H1 (cell line): ENCODE data around the gene PLCB4. TPM values are rescaled to one million over a fixed set of nuclear protein-coding genes. Genes with fewer than 3 reads are reported as not detected.

Experiments used
- CTCF ChIA-PET: fragments of 300-600 bp; sonication (Branson Sonifier 250); formaldehyde crosslinking; loops from one replicate; lab custom pipeline; 2021; ENCODE audit not compliant: partially characterized antibody; lab: Charles Lee
- POLR2A ChIA-PET: fragments of 300-600 bp; sonication (Branson Sonifier 250); formaldehyde crosslinking; loops from one replicate; lab custom pipeline; 2021; ENCODE audit warnings: inconsistent platforms; ENCODE audit not compliant: partially characterized antibody; lab: Charles Lee
- DNase-seq, 2 experiments: peaks; one replicate each; pipeline versions ENCODE4 v3.0.0 to v3.0.0-alpha.2; 2010 to 2022; ENCODE audit warnings: low spot score in 2 of 2, low read depth in 1 of 2, mixed read lengths in 1 of 2
- FAIRE-seq: peaks from 2 replicates; lab custom pipeline; 2011; peaks lifted over from hg19 to GRCh38; lab: Jason Lieb, UNC
- H2AFZ ChIP-seq: 2 replicates; pipeline ENCODE4 v1.8.1; 2012; ENCODE audit warnings: low read length, inconsistent platforms
- H2AK5ac ChIP-seq: 2 replicates; pipeline ENCODE4 v1.6.1; 2013; ENCODE audit warnings: low read depth, low read length
- H2BK120ac ChIP-seq: replicated peaks from 2 replicates; pipeline ENCODE3; 2013; ENCODE audit warnings: low read depth, low read length, inconsistent platforms
- H2BK12ac ChIP-seq: 2 replicates; pipeline ENCODE4 v1.6.1; 2013; ENCODE audit warnings: low read depth, low read length
- H2BK15ac ChIP-seq: 2 replicates; pipeline ENCODE4 v1.6.1; 2013; ENCODE audit warnings: low read length
- H2BK20ac ChIP-seq: 2 replicates; pipeline ENCODE4 v1.6.1; 2013; ENCODE audit warnings: low read length
- H2BK5ac ChIP-seq: 2 replicates; pipeline ENCODE4 v1.6.1; 2013; ENCODE audit warnings: low read depth, low read length
- H3K14ac ChIP-seq: 2 replicates; pipeline ENCODE4 v1.6.1; 2013; ENCODE audit warnings: inconsistent platforms; ENCODE audit not compliant: insufficient read length
- H3K18ac ChIP-seq: 2 replicates; pipeline ENCODE4 v1.6.1; 2013; ENCODE audit warnings: low read length; ENCODE audit errors: extremely low read depth
- H3K23ac ChIP-seq: 2 replicates; pipeline ENCODE4 v1.6.1; 2013; ENCODE audit warnings: inconsistent platforms; ENCODE audit not compliant: insufficient read length
- H3K23me2 ChIP-seq: 2 replicates; pipeline ENCODE4 v1.6.1; 2013; ENCODE audit warnings: low read depth, low read length
- H3K27ac ChIP-seq: 2 replicates; pipeline ENCODE4 v1.6.1; 2011; ENCODE audit warnings: low read depth, low read length, inconsistent platforms
- H3K27me3 ChIP-seq, 4 experiments: replicated peaks in 1 of 4; 1 replicate in 1 of 4; 2 replicates in 3 of 4; pipeline versions ENCODE4 v1.6.1 to v1.8.1; 2011 to 2013; ENCODE audit warnings: low read length in 3 of 4, mild to moderate bottlenecking in 3 of 4, inconsistent platforms in 2 of 4, mixed read lengths in 2 of 4, moderate library complexity in 1 of 4; ENCODE audit not compliant: control insufficient read depth in 3 of 4, insufficient read depth in 3 of 4; ENCODE audit errors: extremely low read depth in 1 of 4
- H3K36me3 ChIP-seq, 4 experiments: 2 replicates each; pipeline versions ENCODE4 v1.6.1 to v1.8.1; 2011 to 2013; ENCODE audit warnings: mild to moderate bottlenecking in 4 of 4, low read length in 3 of 4, moderate library complexity in 2 of 4, control low read depth in 1 of 4, inconsistent platforms in 1 of 4; ENCODE audit not compliant: insufficient read depth in 4 of 4, control insufficient read depth in 2 of 4
- H3K4ac ChIP-seq: replicated peaks from 2 replicates; pipeline ENCODE3; 2013; ENCODE audit warnings: low read length, low read depth, mixed read lengths, inconsistent platforms; ENCODE audit not compliant: insufficient read length
- H3K4me1 ChIP-seq, 4 experiments: replicated peaks in 1 of 4; 1 replicate in 1 of 4; 2 replicates in 3 of 4; pipeline versions ENCODE4 v1.6.1 to v1.8.1; 2011 to 2013; ENCODE audit warnings: low read length in 3 of 4, inconsistent platforms in 2 of 4, mixed read lengths in 1 of 4; ENCODE audit not compliant: insufficient read depth in 4 of 4, control insufficient read depth in 3 of 4
- H3K4me2 ChIP-seq, 2 experiments: 2 replicates each; pipeline versions ENCODE4 v1.6.1 to v1.8.1; 2011 to 2013; ENCODE audit warnings: low read depth in 2 of 2, low read length in 2 of 2, control low read depth in 1 of 2, inconsistent platforms in 1 of 2, mild to moderate bottlenecking in 1 of 2; ENCODE audit not compliant: insufficient read depth in 1 of 2
- H3K4me3 ChIP-seq, 4 experiments: fragments of 200-600, 300-600 bp in 1 of 4; sonication (generic), shearing (Covaris generic), sonication (Bioruptor Twin) in 1 of 4; 2 replicates each; pipeline versions ENCODE4 v1.5.1 to v1.8.1; 2011 to 2016; ENCODE audit warnings: low read length in 4 of 4, low read depth in 3 of 4, control low read depth in 2 of 4, inconsistent platforms in 2 of 4, mild to moderate bottlenecking in 2 of 4, mixed read lengths in 1 of 4, moderate library complexity in 1 of 4; ENCODE audit not compliant: insufficient read depth in 2 of 4; ENCODE audit errors: extremely low read depth in 1 of 4
- H3K56ac ChIP-seq: replicated peaks from 2 replicates; pipeline ENCODE3; 2013; ENCODE audit warnings: low read depth, mild to moderate bottlenecking, mixed read lengths, low read length, inconsistent platforms; ENCODE audit not compliant: insufficient read length
- H3K79me1 ChIP-seq: 2 replicates; pipeline ENCODE4 v1.6.1; 2013; ENCODE audit warnings: low read depth, low read length, control low read depth
- H3K79me2 ChIP-seq, 2 experiments: 2 replicates each; pipeline versions ENCODE4 v1.6.1 to v1.8.1; 2012 to 2013; ENCODE audit warnings: low read length in 2 of 2, mild to moderate bottlenecking in 2 of 2, inconsistent platforms in 1 of 2; ENCODE audit not compliant: insufficient read depth in 2 of 2, control insufficient read depth in 1 of 2
- H3K9ac ChIP-seq, 4 experiments: replicated peaks in 1 of 4; 1 replicate in 1 of 4; 2 replicates in 3 of 4; pipeline versions ENCODE4 v1.6.1 to v1.8.1; 2011 to 2013; ENCODE audit warnings: low read depth in 3 of 4, low read length in 3 of 4, control low read depth in 2 of 4, mild to moderate bottlenecking in 2 of 4, moderate library complexity in 2 of 4, inconsistent platforms in 1 of 4; ENCODE audit errors: extremely low read depth in 1 of 4
- H3K9me3 ChIP-seq, 2 experiments: 2 replicates each; pipeline versions ENCODE4 v1.6.1 to v1.8.1; 2012 to 2013; ENCODE audit warnings: mild to moderate bottlenecking in 2 of 2, moderate library complexity in 2 of 2, control low read depth in 1 of 2, inconsistent platforms in 1 of 2, low read depth in 1 of 2, low read length in 1 of 2, mixed read lengths in 1 of 2; ENCODE audit not compliant: insufficient read depth in 2 of 2
- H4K20me1 ChIP-seq, 2 experiments: replicated peaks in 1 of 2; 2 replicates each; pipeline versions ENCODE3 to v1.8.1; 2011 to 2013; ENCODE audit warnings: inconsistent platforms in 2 of 2, low read length in 2 of 2, mild to moderate bottlenecking in 1 of 2; ENCODE audit not compliant: insufficient read depth in 2 of 2, control insufficient read depth in 1 of 2
- H4K5ac ChIP-seq: 2 replicates; pipeline ENCODE4 v1.6.1; 2013; ENCODE audit warnings: low read length, low read depth, mixed read lengths, inconsistent platforms; ENCODE audit not compliant: insufficient read length
- H4K8ac ChIP-seq: 2 replicates; pipeline ENCODE4 v1.8.0; 2013; ENCODE audit warnings: mild to moderate bottlenecking, moderate library complexity, low read length, inconsistent platforms; ENCODE audit not compliant: insufficient read depth; ENCODE audit errors: extremely low read depth
- H4K91ac ChIP-seq: replicated peaks from 2 replicates; pipeline ENCODE3; 2013; ENCODE audit warnings: low read length, mixed read lengths, inconsistent platforms; ENCODE audit not compliant: insufficient read length
- BRCA1 ChIP-seq: IDR thresholded peaks from 2 replicates; pipeline ENCODE4 v1.6.1; 2012; ENCODE audit warnings: low read depth, low read length, improper control_type of control experiment
- CEBPB ChIP-seq: IDR thresholded peaks from 2 replicates; pipeline ENCODE4 v1.6.1; 2012; ENCODE audit warnings: low read depth, low read length
- E2F6 ChIP-seq: IDR thresholded peaks from 2 replicates; pipeline ENCODE4 v1.6.1; 2012; ENCODE audit warnings: inconsistent platforms
- GABPA ChIP-seq: IDR thresholded peaks from 2 replicates; pipeline ENCODE4 v1.6.1; 2011; ENCODE audit warnings: mild to moderate bottlenecking, low read length, moderate library complexity, borderline replicate concordance; ENCODE audit not compliant: insufficient read depth
- JUN ChIP-seq: IDR thresholded peaks from 2 replicates; pipeline ENCODE4 v1.6.1; 2011; ENCODE audit warnings: low read depth, mild to moderate bottlenecking, improper control_type of control experiment, low read length
- NANOG ChIP-seq: IDR thresholded peaks from 2 replicates; pipeline ENCODE4 v1.6.1; 2011; ENCODE audit warnings: low read length, low read depth, mild to moderate bottlenecking, inconsistent platforms; ENCODE audit not compliant: insufficient read depth, poor library complexity, severe bottlenecking
- SIRT6 ChIP-seq: IDR thresholded peaks from one replicate; pipeline ENCODE4 v1.7.1; 2012; ENCODE audit warnings: low read length, inconsistent platforms
- SP4 ChIP-seq: IDR thresholded peaks from 2 replicates; pipeline ENCODE4 v1.6.1; 2012; ENCODE audit warnings: low read length, inconsistent platforms
- TAF7 ChIP-seq: optimal IDR thresholded peaks from 2 replicates; pipeline ENCODE3; 2011; ENCODE audit warnings: low read depth, mild to moderate bottlenecking, inconsistent platforms, low read length, moderate library complexity, borderline replicate concordance
- TCF12 ChIP-seq: IDR thresholded peaks from 2 replicates; pipeline ENCODE4 v1.6.1; 2011; ENCODE audit warnings: low read depth, mild to moderate bottlenecking, low read length
- TEAD4 ChIP-seq: IDR thresholded peaks from 2 replicates; pipeline ENCODE4 v1.6.1; 2012; ENCODE audit warnings: low read depth, low read length, inconsistent platforms, mixed read lengths
- WGBS, 2 experiments: shearing (Covaris generic) in 1 of 2; methylation state at CpG; one replicate each; pipeline versions ENCODE4 v1.1.6 to v1.1.7; 2013 to 2015; ENCODE audit warnings: low lambda C conversion rate in 2 of 2, mixed read lengths in 2 of 2, inconsistent platforms in 1 of 2, low coverage in 1 of 2, missing lambda C conversion rate in 1 of 2; ENCODE audit not compliant: insufficient replicate concordance in 2 of 2, insufficient coverage in 1 of 2, insufficient read length in 1 of 2; ENCODE audit errors: extremely low coverage in 1 of 2, missing lambda C conversion rate in 1 of 2; 5-methylcytosine and 5-hydroxymethylcytosine counted together
- polyA plus RNA-seq, 7 experiments: library from polyadenylated mRNA; depleted of rRNA in 3 of 7; stranded (reverse) in 5 of 7; unstranded in 2 of 7; fragments of >200 nt in 5 of 7; fragments of 200-250 nt in 2 of 7; gene quantifications; 1 replicate in 5 of 7; 2 replicates in 1 of 7; 4 replicates in 1 of 7; pipeline versions ENCODE4 v1.2.1 to v1.2.3, GENCODE V29; 2011 to 2013; ENCODE audit warnings: missing spikeins in 2 of 7, mixed read lengths in 2 of 7
- total RNA-seq: library from RNA; stranded (reverse); fragmentation: NEBNext Ultra II Directional; extraction: Animal tissue kit (Norgen Biotek cat#: 25700); gene quantifications from 2 replicates; pipeline ENCODE4 v1.2.1, GENCODE V29; 2021
- TF ChIP-seq, protein P1 (sequence below): IDR thresholded peaks from 2 replicates; pipeline ENCODE4 v1.6.1; 2012; ENCODE audit warnings: low read length, inconsistent platforms

PLCB4 gene
- total and polyA plus RNA-seq, 2 of the 8 experiments (the other 6 are each of a cell fraction or from before 2014, with no cell fraction given): 3.2 to 14.1 TPM

GRCh38 chr20:9358001-9358400 lies 289.1 kb downstream of the PLCB4 start:
- Histone ChIP-seq H3K14ac (no peak overlapping the region), H3K4ac (no peak overlapping the region), H3K27ac (no peak overlapping the region), H3K56ac (no peak overlapping the region), H2BK5ac (no peak overlapping the region), H4K91ac (no peak overlapping the region), H3K4me2 (no peak overlapping the region), H2BK20ac (no peak overlapping the region), H2BK15ac (no peak overlapping the region), H2BK12ac (no peak overlapping the region), H3K9me3 (no peaks in the 10 kb centered on the region), H3K4me1 (no peaks in the 10 kb centered on the region), H3K23ac (no peak overlapping the region), H4K5ac (no peak overlapping the region), H3K79me1 (no peaks in the 10 kb centered on the region), H3K79me2 (no peaks in the 10 kb centered on the region; a peak in 1 of 4 replicates), H3K23me2 (no peaks in the 10 kb centered on the region), H3K9ac (no peak overlapping the region), H4K20me1 (no peaks in the 10 kb centered on the region), H2AK5ac (no peak overlapping the region), H2BK120ac (no peak overlapping the region), H3K27me3 (no peaks in the 10 kb centered on the region), H3K18ac (no peak overlapping the region), H3K36me3 (no peaks in the 10 kb centered on the region), H2AFZ (no peak overlapping the region), H3K4me3 (no peak overlapping the region), H4K8ac (no peak overlapping the region)
- ChIA-PET POLR2A (no interaction called here), CTCF (interaction anchor here (1.1 to 2.0 kb wide), 4 partner anchors 14 to 143 kb away, joined by 3 to 7 read pairs (median 5); no protein-coding TSS in a partner anchor)
- no peak for FAIRE-seq
- no peak for DNase-seq
- 90% methylated on average over 2 of the region's 2 CpGs; no CpG with 5 or more reads in 1 of the 2 experiments for WGBS, 2 experiments
- no peak for TF ChIP-seq SIRT6
- TF ChIP-seq JUN: no peak
- no peak for TF ChIP-seq TEAD4
- TF ChIP-seq GABPA: no peak
- no peak for TF ChIP-seq E2F6
- TF ChIP-seq TAF7: no peak
- no peak for TF ChIP-seq BRCA1
- no peak for TF ChIP-seq NANOG
- no peak for TF ChIP-seq TCF12
- TF ChIP-seq SP4: no peak
- TF ChIP-seq, protein P1, sequence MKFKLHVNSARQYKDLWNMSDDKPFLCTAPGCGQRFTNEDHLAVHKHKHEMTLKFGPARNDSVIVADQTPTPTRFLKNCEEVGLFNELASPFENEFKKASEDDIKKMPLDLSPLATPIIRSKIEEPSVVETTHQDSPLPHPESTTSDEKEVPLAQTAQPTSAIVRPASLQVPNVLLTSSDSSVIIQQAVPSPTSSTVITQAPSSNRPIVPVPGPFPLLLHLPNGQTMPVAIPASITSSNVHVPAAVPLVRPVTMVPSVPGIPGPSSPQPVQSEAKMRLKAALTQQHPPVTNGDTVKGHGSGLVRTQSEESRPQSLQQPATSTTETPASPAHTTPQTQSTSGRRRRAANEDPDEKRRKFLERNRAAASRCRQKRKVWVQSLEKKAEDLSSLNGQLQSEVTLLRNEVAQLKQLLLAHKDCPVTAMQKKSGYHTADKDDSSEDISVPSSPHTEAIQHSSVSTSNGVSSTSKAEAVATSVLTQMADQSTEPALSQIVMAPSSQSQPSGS: no peak
- no peak for TF ChIP-seq CEBPB
